HG03575 (cell line): ENCODE results near the gene MCCC2.
A peak's percentile ranks its signal among the peaks of the same experiment; 100 is the strongest.
"Not testable (repeated sequence)": the region's sequence is repeated elsewhere in the genome, so short reads cannot be mapped to it uniquely, and the experiment has no call there.

Source experiments
- ATAC-seq: cut with Tn5 transposase; IDR thresholded peaks from one replicate; pipeline ENCODE4 v1.9.1; 2021; ENCODE audit not compliant: unreplicated experiment, insufficient number of reproducible peaks, low FRiP score; ENCODE audit errors: extremely low read depth

MCCC2 gene

GRCh38 chr5:71586941-71587765 is at the start of gene MCCC2:
TSS of gene MCCC2 (plus strand) at chr5:71587340. CDS start at chr5:71587426, 86 bp downstream.
- peak; percentile 90 for ATAC-seq

- ATAC-seq: no peak
These were observed 49.5 kb upstream of the MCCC2 start for GRCh38 chr5:71537687-71538086.

GRCh38 chr5:71550885-71551284 is 36.3 kb upstream of the MCCC2 start:
- not testable (repeated sequence) for ATAC-seq

- not testable (repeated sequence) for ATAC-seq
These were observed 35.6 kb upstream of the MCCC2 start for GRCh38 chr5:71551582-71551981.

- ATAC-seq: not testable (repeated sequence)
These were observed 35.0 kb upstream of the MCCC2 start for GRCh38 chr5:71552026-71552749.

- no peak for ATAC-seq
These were observed 24.0 kb upstream of the MCCC2 start for GRCh38 chr5:71563161-71563560.

- ATAC-seq: no peak
These were observed 22.2 kb upstream of the MCCC2 start for GRCh38 chr5:71564895-71565294.

- no peak for ATAC-seq
These were observed 17.2 kb upstream of the MCCC2 start for GRCh38 chr5:71569748-71570509.

GRCh38 chr5:71571811-71572210 is 15.3 kb upstream of the MCCC2 start:
- ATAC-seq: not testable (repeated sequence)

GRCh38 chr5:71573591-71573990 is 13.5 kb upstream of the MCCC2 start:
- ATAC-seq: no peak

GRCh38 chr5:71575588-71575987 is 11.6 kb upstream of the MCCC2 start:
- ATAC-seq: not testable (repeated sequence)

GRCh38 chr5:71576241-71576640 is 10.9 kb upstream of the MCCC2 start:
- ATAC-seq: no peak

GRCh38 chr5:71577839-71578238 is 9.3 kb upstream of the MCCC2 start:
- not testable (repeated sequence) for ATAC-seq

GRCh38 chr5:71582945-71583584 is 4.1 kb upstream of the MCCC2 start:
- ATAC-seq: no peak

- no peak for ATAC-seq
These were observed 844 bp upstream of the MCCC2 start for GRCh38 chr5:71586052-71586940.

- ATAC-seq: no peak
These were observed 809 bp downstream of the MCCC2 start for GRCh38 chr5:71587766-71588532.

- no peak for ATAC-seq
These were observed 1.4 kb downstream of the MCCC2 start for GRCh38 chr5:71588533-71588885.

- ATAC-seq: no peak
These were observed 2.8 kb downstream of the MCCC2 start for GRCh38 chr5:71589903-71590302.
